Duodenal mucosa (tissue), 2 donors: Measurements from ENCODE around the gene CDK14.

Experiments
- H3K27ac ChIP-seq: one replicate; pipeline ENCODE4 v1.7.0; 2013; ENCODE audit warnings: low read depth, low read length
- H3K27me3 ChIP-seq, 2 donors: one replicate each; pipeline ENCODE4 v1.7.0; 2013; ENCODE audit warnings: low read length in 2 of 2, control low read depth in 1 of 2; ENCODE audit not compliant: insufficient read depth in 2 of 2, control insufficient read depth in 1 of 2
- H3K36me3 ChIP-seq, 2 donors: one replicate each; pipeline ENCODE4 v1.7.0; 2013; ENCODE audit warnings: low read length in 2 of 2, control low read depth in 1 of 2; ENCODE audit not compliant: insufficient read depth in 2 of 2, control insufficient read depth in 1 of 2
- H3K4me1 ChIP-seq, 2 donors: one replicate each; pipeline ENCODE4 v1.7.0; 2013; ENCODE audit warnings: low read length in 2 of 2, control low read depth in 1 of 2; ENCODE audit not compliant: insufficient read depth in 2 of 2, control insufficient read depth in 1 of 2
- H3K4me3 ChIP-seq, 2 donors: one replicate each; pipeline ENCODE4 v1.7.0; 2013; ENCODE audit warnings: low read length in 2 of 2, low read depth in 1 of 2
- H3K9ac ChIP-seq, 2 donors: one replicate each; pipeline ENCODE4 v1.7.0; 2013; ENCODE audit warnings: low read length in 2 of 2, low read depth in 1 of 2
- H3K9me3 ChIP-seq, 2 donors: one replicate each; pipeline ENCODE4 v1.7.0; 2013; ENCODE audit warnings: low read length in 2 of 2, control low read depth in 1 of 2; ENCODE audit not compliant: control insufficient read depth in 1 of 2

Gene CDK14

GRCh38 chr7:90672210-90672609 lies 76.1 kb downstream of the CDK14 start:
- Histone ChIP-seq H3K9me3 (no peaks in the 10 kb centered on the region), H3K36me3 (no peaks in the 10 kb centered on the region), H3K27me3 (no peaks in the 10 kb centered on the region), H3K4me3 (no peak overlapping the region), H3K4me1 (no peaks in the 10 kb centered on the region), H3K27ac (no peak overlapping the region), H3K9ac (no peak overlapping the region)

DNA sequence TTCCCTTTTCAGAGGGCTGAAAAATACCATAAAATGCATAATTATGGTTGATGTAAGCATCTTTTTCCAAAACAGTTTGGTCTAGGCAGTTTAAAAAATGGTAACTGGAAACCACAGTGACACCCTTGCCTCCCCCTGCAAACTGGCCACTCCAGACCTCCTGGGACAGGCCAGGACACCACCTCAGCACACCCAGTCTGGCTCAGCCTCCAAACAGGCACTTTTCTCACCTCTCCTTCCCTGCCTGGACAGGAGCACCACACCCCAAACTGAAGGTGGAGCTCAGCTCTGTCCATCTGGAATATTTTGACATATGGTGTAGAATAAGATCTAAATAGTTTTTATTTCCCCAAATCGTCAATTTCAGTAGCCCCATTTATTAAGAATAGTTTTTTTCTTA lies 78.5 kb downstream of the CDK14 start:
- Histone ChIP-seq H3K27me3 (no peaks in the 10 kb centered on the region), H3K36me3 (no peaks in the 10 kb centered on the region), H3K9ac (no peak overlapping the region), H3K4me3 (no peak overlapping the region), H3K9me3 (no peaks in the 10 kb centered on the region), H3K27ac (no peak overlapping the region), H3K4me1 (no peaks in the 10 kb centered on the region)

GRCh38 chr7:90675982-90676381 lies 79.9 kb downstream of the CDK14 start:
- no peak overlapping the region for H3K27ac ChIP-seq
- H3K36me3 ChIP-seq = no peaks in the 10 kb centered on the region
- H3K27me3 ChIP-seq = no peaks in the 10 kb centered on the region
- H3K4me1 ChIP-seq = no peaks in the 10 kb centered on the region
- H3K9me3 ChIP-seq = no peaks in the 10 kb centered on the region
- no peak overlapping the region for H3K9ac ChIP-seq
- H3K4me3 ChIP-seq = no peak overlapping the region

DNA sequence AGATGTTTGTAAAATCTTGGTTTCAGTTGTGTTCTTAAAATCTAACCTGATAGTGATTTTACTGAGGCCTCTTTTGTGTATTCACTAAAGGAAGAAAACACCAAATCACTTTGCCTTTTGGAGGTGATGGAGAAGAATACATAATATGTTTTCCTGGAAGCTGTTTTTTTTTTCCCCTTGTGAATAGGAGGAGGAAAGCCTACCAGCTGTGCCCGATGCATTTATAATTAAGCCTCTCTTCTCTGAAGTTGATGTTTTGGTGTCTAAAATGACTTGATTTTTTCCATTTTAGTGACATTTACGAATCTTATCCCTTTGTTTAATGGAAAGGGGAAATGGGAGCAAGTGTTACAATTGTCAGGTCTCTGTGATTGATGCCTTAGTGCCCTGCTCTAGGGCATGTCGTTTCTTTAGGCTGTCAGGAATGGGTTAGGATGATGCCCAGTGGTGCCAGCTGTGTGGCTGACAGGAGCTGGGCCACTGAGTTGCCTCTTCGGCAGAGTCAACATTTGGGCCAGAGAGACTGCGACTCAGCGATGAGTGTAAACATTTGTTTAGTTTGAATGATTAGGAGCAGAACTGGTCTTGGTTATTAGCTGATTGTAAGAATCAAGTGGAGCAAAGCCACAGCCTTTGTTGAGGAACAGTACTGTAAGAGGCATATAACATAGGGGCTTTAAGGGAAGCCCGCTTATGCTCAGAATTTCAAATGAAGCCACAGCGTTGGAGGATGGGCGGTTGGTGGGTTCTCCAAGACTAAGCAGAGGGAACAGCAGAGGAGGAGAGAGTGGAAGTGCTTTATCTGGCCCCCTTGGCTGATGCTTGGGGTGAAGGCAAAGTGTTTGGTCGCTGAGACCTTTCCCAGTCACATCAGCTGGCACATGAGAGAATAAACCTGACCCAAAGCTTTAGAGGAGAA lies 81.6 kb downstream of the CDK14 start:
- Histone ChIP-seq H3K27me3 (no peaks in the 10 kb centered on the region), H3K9ac (no peak overlapping the region), H3K4me3 (no peak overlapping the region), H3K4me1 (no peaks in the 10 kb centered on the region), H3K9me3 (no peaks in the 10 kb centered on the region), H3K36me3 (no peaks in the 10 kb centered on the region), H3K27ac (no peak overlapping the region)

DNA sequence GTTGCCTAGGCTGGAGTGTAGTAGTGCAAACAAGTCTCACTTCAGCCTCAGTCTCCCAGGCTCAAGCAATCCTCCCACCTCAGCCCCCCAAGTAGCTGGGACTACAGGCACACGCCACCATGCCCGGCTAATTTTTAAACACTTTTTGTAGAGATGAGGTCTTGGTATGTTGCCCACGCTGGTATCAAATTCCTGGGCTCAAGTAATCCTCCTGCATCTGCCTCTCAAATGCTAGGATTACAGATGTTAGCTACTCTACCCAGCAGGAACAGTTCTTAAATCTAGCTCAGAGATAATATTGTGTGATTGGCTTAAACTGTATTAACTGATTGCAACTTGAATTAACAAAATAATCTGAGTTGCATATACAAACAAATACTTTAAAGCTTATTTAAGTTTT lies 82.9 kb downstream of the CDK14 start:
- Histone ChIP-seq H3K9me3 (no peaks in the 10 kb centered on the region), H3K4me3 (no peak overlapping the region), H3K4me1 (no peaks in the 10 kb centered on the region), H3K9ac (no peak overlapping the region), H3K36me3 (no peaks in the 10 kb centered on the region), H3K27me3 (no peaks in the 10 kb centered on the region), H3K27ac (no peak overlapping the region)

DNA sequence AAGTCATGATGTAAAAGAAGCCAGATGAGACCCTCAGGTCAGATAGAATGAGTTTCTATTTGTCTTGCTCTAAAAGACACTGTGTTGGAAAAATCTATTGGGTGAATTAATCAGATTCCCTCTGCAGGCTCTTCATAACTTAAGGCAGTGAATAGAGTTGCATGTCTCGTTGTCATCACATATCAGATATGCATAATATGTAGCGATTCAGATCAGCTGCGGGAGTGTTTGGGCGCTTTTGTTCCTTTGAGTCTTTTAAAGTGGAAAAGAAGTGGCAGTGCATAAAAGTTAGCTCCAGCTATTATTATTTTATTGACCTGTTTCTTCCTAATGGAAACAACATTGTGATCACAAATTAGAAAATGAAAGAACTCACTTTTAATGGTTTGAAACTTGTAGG lies 84.4 kb downstream of the CDK14 start:
- Histone ChIP-seq H3K9ac (no peak overlapping the region), H3K9me3 (no peaks in the 10 kb centered on the region), H3K4me1 (no peaks in the 10 kb centered on the region), H3K4me3 (no peak overlapping the region), H3K36me3 (no peaks in the 10 kb centered on the region), H3K27me3 (no peaks in the 10 kb centered on the region), H3K27ac (no peak overlapping the region)

GRCh38 chr7:90681336-90682022 lies 85.4 kb downstream of the CDK14 start:
- H3K9ac ChIP-seq = no peak overlapping the region
- H3K4me1 ChIP-seq = no peaks in the 10 kb centered on the region
- H3K9me3 ChIP-seq = no peaks in the 10 kb centered on the region

DNA sequence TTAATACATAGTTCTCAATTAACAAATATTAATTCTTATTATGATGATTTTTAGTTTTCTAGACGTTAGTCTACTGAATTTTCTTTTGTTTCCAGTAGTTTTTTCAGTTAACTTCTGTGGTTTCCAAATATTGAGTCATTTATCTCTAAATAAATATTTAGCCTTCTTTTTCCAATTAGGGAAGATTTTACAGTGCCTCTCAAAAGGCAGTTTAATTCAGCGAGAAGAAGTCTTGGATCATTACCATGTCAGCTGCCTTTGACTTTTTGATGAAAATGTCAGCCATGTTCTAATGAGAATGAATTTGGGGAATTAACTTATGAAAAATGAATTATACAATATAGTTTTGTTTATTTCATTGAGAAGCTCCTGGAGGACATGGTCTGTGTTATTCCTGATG lies 90.0 kb downstream of the CDK14 start:
- no peak overlapping the region for H3K4me3 ChIP-seq
- no peaks in the 10 kb centered on the region for H3K4me1 ChIP-seq
- H3K9me3 ChIP-seq = no peaks in the 10 kb centered on the region
- H3K9ac ChIP-seq = no peak overlapping the region
- no peaks in the 10 kb centered on the region for H3K36me3 ChIP-seq
- H3K27me3 ChIP-seq = no peaks in the 10 kb centered on the region
- no peak overlapping the region for H3K27ac ChIP-seq

More at GRCh38 chr7:90681336-90682022, 85.4 kb downstream of the CDK14 start:
- Histone ChIP-seq H3K36me3 (no peaks in the 10 kb centered on the region), H3K27ac (no peak overlapping the region), H3K4me3 (no peak overlapping the region), H3K27me3 (no peaks in the 10 kb centered on the region)

DNA sequence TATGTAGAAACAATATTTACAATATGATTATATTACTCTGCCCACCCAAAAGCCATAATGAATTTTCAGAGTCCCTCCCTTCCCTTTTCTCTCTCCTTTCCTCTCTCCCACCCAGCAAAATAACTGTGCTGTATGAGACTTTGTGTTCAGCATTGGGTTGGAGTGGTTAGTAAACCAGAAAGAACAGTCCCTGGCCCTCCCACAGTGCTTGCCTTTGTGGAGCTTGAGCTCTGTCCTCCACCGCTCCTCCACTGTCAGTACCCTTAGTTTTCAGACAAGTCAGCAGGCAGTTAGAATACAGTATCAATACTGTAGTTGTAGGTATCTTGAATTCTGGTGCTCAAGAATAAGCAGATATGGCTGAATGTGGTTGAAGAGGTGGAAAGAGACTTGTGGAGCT lies 92.7 kb downstream of the CDK14 start:
- H3K9me3 ChIP-seq = no peaks in the 10 kb centered on the region
- H3K27me3 ChIP-seq = no peaks in the 10 kb centered on the region
- no peaks in the 10 kb centered on the region for H3K36me3 ChIP-seq
- no peaks in the 10 kb centered on the region for H3K4me1 ChIP-seq
- H3K27ac ChIP-seq = no peak overlapping the region
- no peak overlapping the region for H3K4me3 ChIP-seq
- H3K9ac ChIP-seq = no peak overlapping the region

DNA sequence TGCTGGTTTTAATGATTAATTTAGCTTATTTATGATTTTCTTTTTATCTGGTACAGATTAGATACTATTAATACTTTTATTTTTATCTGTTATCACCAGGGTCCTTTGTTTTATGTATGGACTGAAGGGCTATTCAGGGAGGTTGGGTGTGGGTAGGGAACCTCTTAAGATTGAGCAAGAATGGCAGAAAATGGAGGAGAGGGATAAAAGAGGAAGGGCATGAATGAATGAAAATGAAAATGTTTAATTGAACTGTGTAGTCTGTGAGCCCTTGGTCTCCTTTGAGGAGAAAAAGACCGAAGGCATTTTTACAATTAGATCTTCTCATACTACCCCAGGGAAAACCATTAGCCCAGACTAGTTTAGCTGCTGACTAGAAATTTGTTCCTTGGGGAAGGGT lies 93.1 kb downstream of the CDK14 start:
- H3K9ac ChIP-seq = no peak overlapping the region
- no peak overlapping the region for H3K27ac ChIP-seq
- H3K4me1 ChIP-seq = no peaks in the 10 kb centered on the region
- no peaks in the 10 kb centered on the region for H3K27me3 ChIP-seq
- no peaks in the 10 kb centered on the region for H3K36me3 ChIP-seq
- no peaks in the 10 kb centered on the region for H3K9me3 ChIP-seq
- no peak overlapping the region for H3K4me3 ChIP-seq
